PC-3 (cell line): ENCODE measurements around the gene ABCA3. TPM values are rescaled to one million over a fixed set of nuclear protein-coding genes. Genes with fewer than 3 reads are reported as not detected.

Experiments
- ATAC-seq: fragments of 200-7000 bp; cut with Tn5 transposase; 2 replicates; pipeline ENCODE4 v1.9.1; 2020; ENCODE audit warnings: mild to moderate bottlenecking, moderate library complexity
- BruUV-seq: library from RNA; stranded (reverse); fragments of 400-500 nt; replicated peaks from 2 replicates; lab custom pipeline; 2021; lab: Mats Ljungman, UMichigan
- CTCF ChIA-PET: fragments of 300-600 bp; sonication (Branson Sonifier 250); formaldehyde crosslinking; loops from one replicate; lab custom pipeline; 2022; ENCODE audit warnings: antibody characterized with exemption; lab: Charles Lee
- POLR2A ChIA-PET: fragments of 300-600 bp; sonication (Branson Sonifier 250); formaldehyde crosslinking; loops from one replicate; lab custom pipeline; 2022; ENCODE audit warnings: antibody characterized with exemption; ENCODE audit not compliant: unreplicated experiment; lab: Charles Lee
- DNase-seq: peaks from one replicate; pipeline ENCODE4 v3.0.0-alpha.2; 2015
- H2AFZ ChIP-seq: fragments of 300-600 bp; sonication (generic); 2 replicates; pipeline ENCODE4 v1.6.0; 2016; ENCODE audit warnings: antibody characterized with exemption, low read length
- H3F3A ChIP-seq: fragments of 300-600 bp; sonication (generic); one replicate; pipeline ENCODE4 v1.6.0; 2017; ENCODE audit warnings: antibody characterized with exemption, low read length, control low read depth, mild to moderate bottlenecking; ENCODE audit not compliant: unreplicated experiment
- H3K27ac ChIP-seq: fragments of 300-600 bp; sonication (generic); 2 replicates; pipeline ENCODE4 v1.5.1; 2016; ENCODE audit warnings: mild to moderate bottlenecking, low read length
- H3K27me3 ChIP-seq: fragments of 300-600 bp; sonication (generic); 2 replicates; pipeline ENCODE4 v1.6.1; 2016; ENCODE audit warnings: low read length, mixed read lengths
- H3K36me3 ChIP-seq: fragments of 300-600 bp; sonication (generic); 2 replicates; pipeline ENCODE4 v1.6.1; 2016; ENCODE audit warnings: low read depth, mixed run types, low read length, mixed read lengths
- H3K4me1 ChIP-seq: fragments of 300-600 bp; sonication (generic); 2 replicates; pipeline ENCODE4 v1.5.1; 2016; ENCODE audit warnings: low read length; ENCODE audit not compliant: insufficient read depth
- H3K4me2 ChIP-seq: fragments of 300-600 bp; sonication (generic); 2 replicates; pipeline ENCODE4 v1.6.0; 2016; ENCODE audit warnings: low read length
- H3K4me3 ChIP-seq: fragments of 300-600 bp; sonication (generic); 2 replicates; pipeline ENCODE4 v1.5.1; 2016; ENCODE audit warnings: mild to moderate bottlenecking, low read length, mixed read lengths
- H3K79me2 ChIP-seq: fragments of 300-600 bp; sonication (generic); 2 replicates; pipeline ENCODE4 v1.6.1; 2017; ENCODE audit warnings: low read length, mixed read lengths
- H3K9ac ChIP-seq: fragments of 300-600 bp; sonication (generic); 2 replicates; pipeline ENCODE4 v1.6.0; 2016; ENCODE audit warnings: mild to moderate bottlenecking, low read length
- H3K9me2 ChIP-seq: fragments of 300-600 bp; sonication (generic); replicated peaks from 2 replicates; pipeline ENCODE4 v1.6.1; 2016; ENCODE audit warnings: mixed run types, low read length, mixed read lengths
- H3K9me3 ChIP-seq: fragments of 300-600 bp; sonication (generic); 2 replicates; pipeline ENCODE4 v1.6.1; 2016; ENCODE audit warnings: low read length, mixed read lengths
- H4K20me1 ChIP-seq: fragments of 300-600 bp; sonication (generic); 2 replicates; pipeline ENCODE4 v1.6.1; 2016; ENCODE audit warnings: low read length, mixed read lengths
- EZH2 ChIP-seq: fragments of 300-600 bp; sonication (generic); IDR thresholded peaks from one replicate; pipeline ENCODE4 v1.6.1; 2017; ENCODE audit warnings: antibody characterized with exemption, mild to moderate bottlenecking, low read length; ENCODE audit not compliant: unreplicated experiment
- EZH2phosphoT487 ChIP-seq: fragments of 300-600 bp; sonication (generic); IDR thresholded peaks from 2 replicates; pipeline ENCODE4 v1.6.1; 2018; ENCODE audit warnings: mild to moderate bottlenecking, antibody characterized with exemption, low read length, borderline replicate concordance
- intact Hi-C: fragments of 100-400 bp; cut with micrococcal nuclease; formaldehyde crosslinking; loops from 2 replicates; pipeline ENCODE4 v1.9.0; 2023
- total RNA-seq: library from RNA; depleted of rRNA; stranded (reverse); fragments of >200 nt; gene quantifications from 2 replicates; pipeline ENCODE4 v1.2.3, GENCODE V29; 2014
- TF ChIP-seq, protein P1 (sequence below): fragments of 300-600 bp; sonication (generic); conservative IDR thresholded peaks from 2 replicates; pipeline ENCODE4 v1.5.1; 2017; ENCODE audit warnings: antibody characterized with exemption, low read depth, mild to moderate bottlenecking, low read length

ABCA3 gene
- total RNA-seq, 1 experiment from 2014 or later, result 11.0 TPM

- Histone ChIP-seq H3K9me2 (no peaks in the 10 kb centered on the region), H3K4me1 (peaks cover 8% of the 10 kb centered on the region), H3F3A (peaks cover 4% of the 10 kb centered on the region), H3K27ac (no peak overlapping the region), H2AFZ (no peak overlapping the region), H3K9me3 (no peaks in the 10 kb centered on the region), H3K36me3 (peaks cover 41% of the 10 kb centered on the region), H4K20me1 (0 out of 2 replicates have a peak, but pooled peaks cover 8% of the 10 kb centered on the region), H3K4me3 (no peak overlapping the region), H3K79me2 (peaks cover 11% of the 10 kb centered on the region; the same call in 1 of the 2 replicates), H3K4me2 (no peak overlapping the region), H3K27me3 (no peaks in the 10 kb centered on the region), H3K9ac (no peak overlapping the region)
- TF ChIP-seq EZH2, result no peak
- no peak for TF ChIP-seq EZH2phosphoT487
- TF ChIP-seq, protein P1, sequence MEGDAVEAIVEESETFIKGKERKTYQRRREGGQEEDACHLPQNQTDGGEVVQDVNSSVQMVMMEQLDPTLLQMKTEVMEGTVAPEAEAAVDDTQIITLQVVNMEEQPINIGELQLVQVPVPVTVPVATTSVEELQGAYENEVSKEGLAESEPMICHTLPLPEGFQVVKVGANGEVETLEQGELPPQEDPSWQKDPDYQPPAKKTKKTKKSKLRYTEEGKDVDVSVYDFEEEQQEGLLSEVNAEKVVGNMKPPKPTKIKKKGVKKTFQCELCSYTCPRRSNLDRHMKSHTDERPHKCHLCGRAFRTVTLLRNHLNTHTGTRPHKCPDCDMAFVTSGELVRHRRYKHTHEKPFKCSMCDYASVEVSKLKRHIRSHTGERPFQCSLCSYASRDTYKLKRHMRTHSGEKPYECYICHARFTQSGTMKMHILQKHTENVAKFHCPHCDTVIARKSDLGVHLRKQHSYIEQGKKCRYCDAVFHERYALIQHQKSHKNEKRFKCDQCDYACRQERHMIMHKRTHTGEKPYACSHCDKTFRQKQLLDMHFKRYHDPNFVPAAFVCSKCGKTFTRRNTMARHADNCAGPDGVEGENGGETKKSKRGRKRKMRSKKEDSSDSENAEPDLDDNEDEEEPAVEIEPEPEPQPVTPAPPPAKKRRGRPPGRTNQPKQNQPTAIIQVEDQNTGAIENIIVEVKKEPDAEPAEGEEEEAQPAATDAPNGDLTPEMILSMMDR, result no peak
- intact Hi-C loops, result no loop called here
- no TSS peak for BruUV-seq
- CTCF ChIA-PET, result no interaction called here
- POLR2A ChIA-PET, result no interaction called here
- DNase-seq (no peak), ATAC-seq (no peak)
These were observed 83.9 kb downstream of the ABCA3 start for GRCh38 chr16:2256531-2257140.

DNA sequence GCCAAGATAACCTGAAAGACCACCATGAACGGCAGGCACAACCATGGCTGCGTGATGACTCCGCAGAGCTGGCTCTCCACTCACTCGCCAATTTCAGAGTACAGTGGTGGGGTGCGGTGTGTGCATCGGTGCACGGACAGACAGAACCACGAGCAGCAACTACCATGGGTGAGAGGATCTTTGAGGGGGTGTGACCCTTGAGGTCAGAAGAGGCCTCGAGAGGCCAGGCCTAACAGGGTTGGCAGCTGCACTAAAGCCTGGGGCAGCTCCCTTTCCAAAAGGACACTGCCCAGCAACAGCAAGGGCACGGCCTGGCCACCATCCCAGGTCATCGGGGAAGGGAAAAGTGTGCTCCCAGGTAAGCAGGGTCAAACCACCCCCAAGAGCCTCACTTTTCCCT is 87.2 kb downstream of the ABCA3 start:
- POLR2A ChIA-PET, result no interaction called here
- peaks cover 9% of the 10 kb centered on the region for H3K4me1 ChIP-seq
- TSS peak; percentile 21 for BruUV-seq
- no peak overlapping the region for H3K4me2 ChIP-seq
- H3K36me3 ChIP-seq, result peaks cover 23% of the 10 kb centered on the region
- no peak for ATAC-seq
- peaks cover 4% of the 10 kb centered on the region for H3F3A ChIP-seq
- TF ChIP-seq, protein P1, result no peak
- no peak for TF ChIP-seq EZH2
- H2AFZ ChIP-seq, result no peak overlapping the region
- H3K9ac ChIP-seq, result no peak overlapping the region
- H4K20me1 ChIP-seq, result 0 out of 2 replicates have a peak, but pooled peaks cover 8% of the 10 kb centered on the region
- no peak overlapping the region for H3K4me3 ChIP-seq
- H3K9me2 ChIP-seq, result no peaks in the 10 kb centered on the region
- no peaks in the 10 kb centered on the region for H3K9me3 ChIP-seq
- intact Hi-C loops, result no loop called here
- CTCF ChIA-PET, result no interaction called here
- H3K27ac ChIP-seq, result no peak overlapping the region
- peaks cover 25% of the 10 kb centered on the region for H3K79me2 ChIP-seq
- no peak for DNase-seq
- no peaks in the 10 kb centered on the region for H3K27me3 ChIP-seq

- Histone ChIP-seq H3K9me2 (no peaks in the 10 kb centered on the region), H3K9ac (no peak overlapping the region), H3K27ac (0 out of 2 replicates have a peak overlapping the region, but pooled peaks have one; percentile 67), H3F3A (peaks cover 4% of the 10 kb centered on the region), H3K4me3 (no peak overlapping the region), H3K27me3 (no peaks in the 10 kb centered on the region), H3K79me2 (peaks cover 26% of the 10 kb centered on the region), H3K9me3 (no peaks in the 10 kb centered on the region), H3K4me1 (peaks cover 9% of the 10 kb centered on the region), H3K4me2 (no peak overlapping the region), H3K36me3 (peaks cover 18% of the 10 kb centered on the region), H4K20me1 (0 out of 2 replicates have a peak, but pooled peaks cover 4% of the 10 kb centered on the region), H2AFZ (no peak overlapping the region)
- POLR2A ChIA-PET, result interaction anchor here (1.4 kb wide), 1 partner anchor 38 kb away, joined by 7 read pairs; the partner anchor contains the start of gene PGP
- intact Hi-C loops, result no loop called here
- TF ChIP-seq, protein P1, result no peak
- no peak for TF ChIP-seq EZH2phosphoT487
- TF ChIP-seq EZH2, result no peak
- ATAC-seq, result no peak
- no peak for DNase-seq
- no TSS peak for BruUV-seq
- CTCF ChIA-PET, result no interaction called here
These were observed 87.8 kb downstream of the ABCA3 start for GRCh38 chr16:2252806-2253148.
